ENCODE data around the gene SYNGR3.

SYNGR3 gene

GRCh38 chr16:1976951-1977874 is 12.6 kb upstream of the SYNGR3 start:
- DNase-seq: no peak

GRCh38 chr16:1977875-1978268 is 11.9 kb upstream of the SYNGR3 start:
- DNase-seq: no peak

- DNase-seq: no peak
Observed at GRCh38 chr16:1978476-1979120, 11.2 kb upstream of the SYNGR3 start.

- DNase-seq: no peak
Observed at GRCh38 chr16:1979271-1980029, 10.3 kb upstream of the SYNGR3 start.

- no peak for DNase-seq
Observed at GRCh38 chr16:1980030-1980769, 9.6 kb upstream of the SYNGR3 start.

GRCh38 chr16:1980770-1981087 is 9.0 kb upstream of the SYNGR3 start:
- DNase-seq: no peak

GRCh38 chr16:1981398-1981836 is 8.4 kb upstream of the SYNGR3 start, which contains the start of gene NOXO1:
Gene NOXO1, minus strand, starts transcription at chr16:1981469. Its CDS starts 290 bp downstream, at chr16:1981179.
- DNase-seq: no peak

- no peak for DNase-seq
Observed at GRCh38 chr16:1982013-1982433, 7.7 kb upstream of the SYNGR3 start.

GRCh38 chr16:1982991-1983543 is 6.7 kb upstream of the SYNGR3 start:
- no peak for DNase-seq

- DNase-seq: peak; percentile 52
Observed at GRCh38 chr16:1983544-1984346, 6.0 kb upstream of the SYNGR3 start, which contains the start of gene GFER. Gene GFER, plus strand, starts transcription at chr16:1984193. Its CDS starts 26 bp downstream, at chr16:1984219.

- no peak for DNase-seq
Observed at GRCh38 chr16:1984347-1985225, 5.2 kb upstream of the SYNGR3 start.

- no peak for DNase-seq
Observed at GRCh38 chr16:1985466-1986150, 4.2 kb upstream of the SYNGR3 start.

- no peak for DNase-seq
Observed at GRCh38 chr16:1987198-1987597, 2.6 kb upstream of the SYNGR3 start.

- no peak for DNase-seq
Observed at GRCh38 chr16:1990101-1990350, 256 bp downstream of the SYNGR3 start.

GRCh38 chr16:1990351-1991134 is 773 bp downstream of the SYNGR3 start:
- DNase-seq: no peak

- peak; percentile 54 for DNase-seq
Observed at GRCh38 chr16:1991135-1991551, 1.4 kb downstream of the SYNGR3 start.

GRCh38 chr16:1991588-1991947 is 1.8 kb downstream of the SYNGR3 start:
- no peak for DNase-seq

GRCh38 chr16:1991948-1992703 is 2.4 kb downstream of the SYNGR3 start:
- DNase-seq: peak; percentile 92

Data from central memory CD4-positive, alpha-beta T cell (primary cell).